OCI-LY7 (cell line): Measurements from ENCODE around the gene HS1BP3. TPM values are rescaled to one million over a fixed set of nuclear protein-coding genes. Genes with fewer than 3 reads are reported as not detected.

Experiments used
- BruUV-seq: library from RNA; stranded (reverse); fragments of 400-500 nt; replicated peaks from 2 replicates; lab custom pipeline; 2021; lab: Mats Ljungman, UMichigan
- CTCF ChIA-PET: fragments of 300-600 bp; sonication (Branson Sonifier 250); formaldehyde crosslinking; loops from one replicate; lab custom pipeline; 2022; ENCODE audit warnings: antibody characterized with exemption; ENCODE audit not compliant: unreplicated experiment; lab: Charles Lee
- POLR2A ChIA-PET: fragments of 300-600 bp; sonication (Branson Sonifier 250); formaldehyde crosslinking; loops from one replicate; lab custom pipeline; 2022; ENCODE audit warnings: antibody characterized with exemption; lab: Charles Lee
- DNase-seq: peaks from one replicate; pipeline ENCODE4 v3.0.0-alpha.2; 2015; ENCODE audit warnings: low spot score
- H2AFZ ChIP-seq: fragments of 200-600 bp; sonication (generic), shearing (Covaris generic); 2 replicates; pipeline ENCODE4 v1.6.1; 2014; ENCODE audit warnings: mild to moderate bottlenecking, antibody characterized with exemption, low read length, moderate library complexity
- H3K27ac ChIP-seq: fragments of 200-600 bp; sonication (generic); 2 replicates; pipeline ENCODE4 v1.5.1; 2014; ENCODE audit warnings: mixed run types, low read depth, mild to moderate bottlenecking, moderate library complexity, low read length, inconsistent platforms; ENCODE audit not compliant: poor library complexity, severe bottlenecking
- H3K36me3 ChIP-seq: fragments of 200-600 bp; sonication (generic); 2 replicates; pipeline ENCODE4 v1.6.1; 2014; ENCODE audit warnings: mild to moderate bottlenecking, antibody characterized with exemption, low read length, moderate library complexity, mixed read lengths; ENCODE audit not compliant: insufficient read depth
- H3K4me1 ChIP-seq: fragments of 200-600 bp; sonication (generic); 2 replicates; pipeline ENCODE4 v1.5.1; 2014; ENCODE audit warnings: mild to moderate bottlenecking, low read length; ENCODE audit not compliant: insufficient read depth, poor library complexity, severe bottlenecking
- H3K4me2 ChIP-seq: fragments of 200-600 bp; sonication (generic); 2 replicates; pipeline ENCODE4 v1.6.1; 2014; ENCODE audit warnings: mild to moderate bottlenecking, low read length
- H3K4me3 ChIP-seq: fragments of 200-600 bp; sonication (generic); 2 replicates; pipeline ENCODE4 v1.5.1; 2014; ENCODE audit warnings: mild to moderate bottlenecking, low read depth, low read length; ENCODE audit not compliant: poor library complexity, severe bottlenecking
- H3K79me2 ChIP-seq: fragments of 200-600 bp; sonication (generic); 2 replicates; pipeline ENCODE4 v1.6.1; 2016; ENCODE audit warnings: low read depth, mild to moderate bottlenecking, low read length, moderate library complexity, mixed read lengths; ENCODE audit not compliant: insufficient read depth
- H3K9me2 ChIP-seq: fragments of 200-600 bp; sonication (generic); 2 replicates; pipeline ENCODE4 v1.6.1; 2016; ENCODE audit warnings: mild to moderate bottlenecking, low read length, mixed read lengths; ENCODE audit not compliant: insufficient read depth
- H3K9me3 ChIP-seq: fragments of 200-600 bp; sonication (generic); 2 replicates; pipeline ENCODE4 v1.6.1; 2014; ENCODE audit warnings: mild to moderate bottlenecking, mixed run types, low read length, mixed read lengths
- H4K20me1 ChIP-seq: fragments of 200-600 bp; sonication (generic); 2 replicates; pipeline ENCODE4 v1.6.1; 2014; ENCODE audit warnings: mild to moderate bottlenecking, antibody characterized with exemption, low read length, moderate library complexity, mixed read lengths; ENCODE audit not compliant: insufficient read depth
- CTCF ChIP-seq: fragments of 200-600 bp; sonication (generic); conservative IDR thresholded peaks from 2 replicates; pipeline ENCODE4 v1.5.1; 2014; ENCODE audit warnings: mild to moderate bottlenecking, antibody characterized with exemption, low read length, moderate library complexity, mixed read lengths
- EZH2phosphoT487 ChIP-seq: fragments of 200-600 bp; sonication (generic); IDR thresholded peaks from 2 replicates; pipeline ENCODE4 v1.6.1; 2018; ENCODE audit warnings: low read depth, borderline replicate concordance, mild to moderate bottlenecking, mixed run types, antibody characterized with exemption, low read length, moderate library complexity, mixed read lengths
- intact Hi-C: fragments of 100-400 bp; cut with micrococcal nuclease; formaldehyde crosslinking; loops from one replicate; pipeline ENCODE4 v1.10.0; 2022; ENCODE audit not compliant: unreplicated experiment
- total RNA-seq, 2 experiments: library from RNA; depleted of rRNA in 1 of 2; stranded (reverse); fragments of >200 nt in 1 of 2; shearing (Covaris generic) in 1 of 2; gene quantifications; 2 replicates each; pipeline ENCODE4 v1.2.3, GENCODE V29; 2014 to 2022

Gene HS1BP3
- total RNA-seq, 2 experiments from 2014 or later = 10.6 to 15.2 TPM

GRCh38 chr2:20603791-20604190 lies 47.1 kb downstream of the HS1BP3 start:
- Histone ChIP-seq H3K4me3 (no peak overlapping the region), H2AFZ (no peak overlapping the region), H3K4me1 (no peaks in the 10 kb centered on the region), H3K27ac (no peak overlapping the region), H3K4me2 (no peak overlapping the region), H3K9me2 (no peaks in the 10 kb centered on the region), H3K36me3 (no peaks in the 10 kb centered on the region), H3K9me3 (peaks cover 6% of the 10 kb centered on the region), H3K79me2 (no peaks in the 10 kb centered on the region), H4K20me1 (no peaks in the 10 kb centered on the region; the same call in 1 of the 2 replicates)
- no TSS peak for BruUV-seq
- TF ChIP-seq EZH2phosphoT487 = no peak
- no peak for TF ChIP-seq CTCF
- no peak for DNase-seq
- ChIA-PET CTCF (no interaction called here), POLR2A (no interaction called here)
- intact Hi-C loops = no loop called here

GRCh38 chr2:20602803-20603202 lies 48.1 kb downstream of the HS1BP3 start:
- no peak for DNase-seq
- TF ChIP-seq CTCF (no peak), EZH2phosphoT487 (no peak)
- Histone ChIP-seq H4K20me1 (no peaks in the 10 kb centered on the region; the same call in 1 of the 2 replicates), H3K27ac (no peak overlapping the region), H3K4me1 (no peaks in the 10 kb centered on the region), H3K4me3 (no peak overlapping the region), H3K79me2 (no peaks in the 10 kb centered on the region), H3K4me2 (no peak overlapping the region), H3K9me3 (peaks cover 5% of the 10 kb centered on the region), H2AFZ (no peak overlapping the region), H3K36me3 (no peaks in the 10 kb centered on the region), H3K9me2 (no peaks in the 10 kb centered on the region)
- intact Hi-C loops = no loop called here
- POLR2A ChIA-PET = interaction anchor here (1.0 kb wide), 1 partner anchor 40 kb away, joined by 4 read pairs; no protein-coding TSS in a partner anchor
- no TSS peak for BruUV-seq
- CTCF ChIA-PET = no interaction called here

- Histone ChIP-seq H3K4me3 (no peak overlapping the region), H3K79me2 (no peaks in the 10 kb centered on the region), H3K36me3 (no peaks in the 10 kb centered on the region), H3K4me1 (peaks cover 16% of the 10 kb centered on the region), H3K9me3 (no peaks in the 10 kb centered on the region), H3K9me2 (no peaks in the 10 kb centered on the region), H3K4me2 (no peak overlapping the region), H3K27ac (no peak overlapping the region), H2AFZ (no peak overlapping the region), H4K20me1 (no peaks in the 10 kb centered on the region; the same call in 1 of the 2 replicates)
- TF ChIP-seq CTCF = peak; percentile 73
- TF ChIP-seq EZH2phosphoT487 = no peak
- intact Hi-C loops = no loop called here
- ChIA-PET CTCF (interaction anchor here (1.1 kb wide), 1 partner anchor 154 kb away, joined by 3 read pairs; the partner anchor contains the start of gene RHOB), POLR2A (no interaction called here)
- no TSS peak for BruUV-seq
- DNase-seq = no peak
These were observed 50.1 kb downstream of the HS1BP3 start for GRCh38 chr2:20600756-20601325.
